Calu3 (cell line): ENCODE measurements around the gene MPDZ. TPM values are rescaled to one million over a fixed set of nuclear protein-coding genes. Genes with fewer than 3 reads are reported as not detected.

ENCODE experiments used
- BruUV-seq: library from RNA; stranded (reverse); fragments of 400-500 nt; replicated peaks from 2 replicates; lab custom pipeline; 2021; lab: Mats Ljungman, UMichigan
- CTCF ChIA-PET: fragments of 300-600 bp; sonication (Branson Sonifier 250); formaldehyde crosslinking; loops from one replicate; lab custom pipeline; 2022; ENCODE audit warnings: antibody characterized with exemption; lab: Charles Lee
- DNase-seq: peaks from one replicate; pipeline ENCODE4 v3.0.0; 2022
- H3K27ac Mint-ChIP-seq: one replicate; pipeline ENCODE4 v1.8.0; 2022; ENCODE audit warnings: mixed read lengths; ENCODE audit not compliant: unreplicated experiment
- H3K27me3 Mint-ChIP-seq: one replicate; pipeline ENCODE4 v1.8.0; 2022; ENCODE audit warnings: mixed read lengths; ENCODE audit not compliant: unreplicated experiment
- H3K36me3 Mint-ChIP-seq: one replicate; pipeline ENCODE4 v1.8.0; 2022; ENCODE audit warnings: mild to moderate bottlenecking, moderate library complexity, mixed read lengths; ENCODE audit not compliant: insufficient read depth, unreplicated experiment
- H3K4me1 Mint-ChIP-seq: one replicate; pipeline ENCODE4 v1.8.0; 2022; ENCODE audit warnings: mild to moderate bottlenecking, low read depth, mixed read lengths; ENCODE audit not compliant: unreplicated experiment
- H3K4me3 Mint-ChIP-seq: one replicate; pipeline ENCODE4 v1.8.0; 2022; ENCODE audit warnings: mild to moderate bottlenecking, low read depth, moderate library complexity, mixed read lengths; ENCODE audit not compliant: unreplicated experiment
- H3K9me3 Mint-ChIP-seq: one replicate; pipeline ENCODE4 v1.8.0; 2022; ENCODE audit warnings: low read depth, mixed read lengths; ENCODE audit not compliant: unreplicated experiment
- CTCF ChIP-seq: fragments of 200-600 bp; IDR thresholded peaks from one replicate; pipeline ENCODE4 v1.8.0; 2022; ENCODE audit warnings: antibody characterized with exemption; ENCODE audit not compliant: unreplicated experiment
- intact Hi-C: fragments of 100-400 bp; cut with micrococcal nuclease; formaldehyde crosslinking; loops from one replicate; pipeline ENCODE4 v1.10.0; 2022; ENCODE audit not compliant: unreplicated experiment
- total RNA-seq: library from RNA; stranded (reverse); gene quantifications from 2 replicates; pipeline ENCODE4 v1.2.3, GENCODE V29; 2022

The MPDZ gene
- total RNA-seq, 1 experiment from 2014 or later = not detected

GRCh38 chr9:13143281-13143680 is 136.2 kb downstream of the MPDZ start:
- H3K4me1 Mint-ChIP-seq = peaks cover 13% of the 10 kb centered on the region
- no peak overlapping the region for H3K27ac Mint-ChIP-seq
- BruUV-seq = no TSS peak
- TF ChIP-seq CTCF = no peak
- intact Hi-C loops = no loop called here
- CTCF ChIA-PET = no interaction called here
- no peak for DNase-seq
- H3K9me3 Mint-ChIP-seq = no peaks in the 10 kb centered on the region
- H3K27me3 Mint-ChIP-seq = no peaks in the 10 kb centered on the region
- H3K36me3 Mint-ChIP-seq = no peaks in the 10 kb centered on the region
- no peak overlapping the region for H3K4me3 Mint-ChIP-seq

GRCh38 chr9:13142776-13143175 is 136.7 kb downstream of the MPDZ start:
- Mint-ChIP-seq H3K27ac (no peak overlapping the region), H3K36me3 (no peaks in the 10 kb centered on the region), H3K27me3 (no peaks in the 10 kb centered on the region), H3K4me3 (no peak overlapping the region), H3K9me3 (no peaks in the 10 kb centered on the region), H3K4me1 (peaks cover 13% of the 10 kb centered on the region)
- BruUV-seq = no TSS peak
- no peak for TF ChIP-seq CTCF
- no peak for DNase-seq
- intact Hi-C loops = no loop called here
- CTCF ChIA-PET = no interaction called here

GRCh38 chr9:13141629-13142028 is 137.9 kb downstream of the MPDZ start:
- intact Hi-C loops = no loop called here
- no peak overlapping the region for H3K27ac Mint-ChIP-seq
- H3K4me1 Mint-ChIP-seq = peaks cover 13% of the 10 kb centered on the region

GRCh38 chr9:13140843-13141592 is 138.5 kb downstream of the MPDZ start:
- CTCF ChIA-PET = no interaction called here
- no TSS peak for BruUV-seq
- H3K27ac Mint-ChIP-seq = no peak overlapping the region
- peaks cover 13% of the 10 kb centered on the region for H3K4me1 Mint-ChIP-seq
- no peaks in the 10 kb centered on the region for H3K27me3 Mint-ChIP-seq
- no peaks in the 10 kb centered on the region for H3K9me3 Mint-ChIP-seq
- no peaks in the 10 kb centered on the region for H3K36me3 Mint-ChIP-seq
- DNase-seq = no peak
- no peak for TF ChIP-seq CTCF
- intact Hi-C loops = no loop called here
- H3K4me3 Mint-ChIP-seq = no peak overlapping the region

More at GRCh38 chr9:13141629-13142028, 137.9 kb downstream of the MPDZ start:
- BruUV-seq = no TSS peak
- no peak for DNase-seq
- CTCF ChIA-PET = no interaction called here
- no peak overlapping the region for H3K4me3 Mint-ChIP-seq
- H3K9me3 Mint-ChIP-seq = no peaks in the 10 kb centered on the region
- no peaks in the 10 kb centered on the region for H3K27me3 Mint-ChIP-seq
- no peaks in the 10 kb centered on the region for H3K36me3 Mint-ChIP-seq
- TF ChIP-seq CTCF = no peak
